Endothelial cell of umbilical vein (primary cell): Measurements from ENCODE around the gene NOL4. TPM values are rescaled to one million over a fixed set of nuclear protein-coding genes. Genes with fewer than 3 reads are reported as not detected.

Source experiments
- BruUV-seq: library from RNA; stranded (reverse); fragments of 400-500 nt; replicated peaks from 2 replicates; lab custom pipeline; 2021; lab: Mats Ljungman, UMichigan
- CTCF ChIA-PET: fragments of 300-600, 350-600 bp; sonication (Branson Sonifier 250); formaldehyde crosslinking; loops from one replicate; lab custom pipeline; 2021; ENCODE audit warnings: antibody characterized with exemption, inconsistent platforms; lab: Charles Lee
- POLR2A ChIA-PET: fragments of 300-600, 350-600 bp; sonication (Branson Sonifier 250); formaldehyde crosslinking; loops from one replicate; lab custom pipeline; 2021; ENCODE audit warnings: antibody characterized with exemption, inconsistent platforms; lab: Charles Lee
- DNase-seq: peaks from one replicate; pipeline ENCODE4 v3.0.0-alpha.2; 2011; ENCODE audit warnings: low read depth, low spot score
- FAIRE-seq: peaks from 2 replicates; lab custom pipeline; 2011; peaks lifted over from hg19 to GRCh38; lab: Jason Lieb, UNC
- H2AFZ ChIP-seq: 2 replicates; pipeline ENCODE4 v1.6.0; 2012; ENCODE audit warnings: low read depth, low read length, control low read depth, inconsistent platforms
- H3K27ac ChIP-seq: 2 replicates; pipeline ENCODE4 v1.5.1; 2011; ENCODE audit warnings: low read depth, mild to moderate bottlenecking, control low read depth, low read length, moderate library complexity; ENCODE audit not compliant: insufficient read depth
- H3K27me3 ChIP-seq, 2 experiments: 2 replicates each; pipeline versions ENCODE4 v1.6.0 to v1.6.1; 2011; ENCODE audit warnings: low read length in 2 of 2, mixed read lengths in 1 of 2; ENCODE audit not compliant: control insufficient read depth in 2 of 2, insufficient read depth in 2 of 2
- H3K36me3 ChIP-seq, 2 experiments: 2 replicates in 1 of 2; 3 replicates in 1 of 2; pipeline ENCODE4 v1.5.1; 2011; ENCODE audit warnings: low read length in 2 of 2, mild to moderate bottlenecking in 1 of 2, moderate library complexity in 1 of 2; ENCODE audit not compliant: control insufficient read depth in 2 of 2, insufficient read depth in 2 of 2; ENCODE audit errors: extremely low read depth in 1 of 2
- H3K4me1 ChIP-seq: 3 replicates; pipeline ENCODE4 v1.5.1; 2011; ENCODE audit warnings: mild to moderate bottlenecking, low read length; ENCODE audit not compliant: control insufficient read depth, insufficient read depth; ENCODE audit errors: extremely low read depth
- H3K4me2 ChIP-seq: 2 replicates; pipeline ENCODE4 v1.6.1; 2011; ENCODE audit warnings: low read length, control low read depth, mixed read lengths; ENCODE audit not compliant: insufficient read depth
- H3K4me3 ChIP-seq, 3 experiments: fragments of 200-600 bp in 1 of 3; sonication (generic), shearing (Covaris generic) in 1 of 3; replicated peaks in 1 of 3; 2 replicates each; pipeline ENCODE4 v1.5.1; 2011 to 2016; ENCODE audit warnings: control low read depth in 3 of 3, low read length in 3 of 3, mild to moderate bottlenecking in 2 of 3, inconsistent platforms in 1 of 3, low read depth in 1 of 3, moderate library complexity in 1 of 3; ENCODE audit not compliant: insufficient read depth in 1 of 3
- H3K79me2 ChIP-seq: 2 replicates; pipeline ENCODE4 v1.6.0; 2012; ENCODE audit warnings: low read length, inconsistent platforms; ENCODE audit not compliant: control insufficient read depth, insufficient read depth
- H3K9ac ChIP-seq: replicated peaks from 2 replicates; pipeline ENCODE3; 2011; ENCODE audit warnings: low read length, control low read depth; ENCODE audit not compliant: insufficient read depth; ENCODE audit errors: extremely low read depth
- H3K9me1 ChIP-seq: replicated peaks from 3 replicates; pipeline ENCODE4 v1.6.0; 2011; ENCODE audit warnings: mild to moderate bottlenecking, low read length; ENCODE audit not compliant: control insufficient read depth, insufficient read depth; ENCODE audit errors: extremely low read depth
- H3K9me3 ChIP-seq: replicated peaks from 2 replicates; pipeline ENCODE4 v1.5.1; 2012; ENCODE audit warnings: low read length, inconsistent platforms; ENCODE audit not compliant: control insufficient read depth, insufficient read depth
- H4K20me1 ChIP-seq: replicated peaks from 2 replicates; pipeline ENCODE3; 2011; ENCODE audit warnings: mild to moderate bottlenecking, low read length; ENCODE audit not compliant: control insufficient read depth, insufficient read depth; ENCODE audit errors: extremely low read depth
- EZH2 ChIP-seq: IDR thresholded peaks from 2 replicates; pipeline ENCODE4 v1.6.1; 2012; ENCODE audit warnings: borderline replicate concordance, low read depth, mild to moderate bottlenecking, moderate library complexity, low read length, inconsistent platforms; ENCODE audit not compliant: severe bottlenecking
- FOS ChIP-seq: IDR thresholded peaks from 2 replicates; pipeline ENCODE4 v1.6.1; 2011; ENCODE audit warnings: mild to moderate bottlenecking, low read length, moderate library complexity, borderline replicate concordance; ENCODE audit not compliant: insufficient read depth
- GATA2 ChIP-seq: IDR thresholded peaks from 2 replicates; pipeline ENCODE4 v1.7.0; 2011; ENCODE audit warnings: low read depth, mild to moderate bottlenecking, moderate library complexity, mixed read lengths, low read length; ENCODE audit not compliant: insufficient read length, insufficient read depth
- JUN ChIP-seq: IDR thresholded peaks from 2 replicates; pipeline ENCODE4 v1.6.1; 2011; ENCODE audit warnings: borderline replicate concordance, low read depth; ENCODE audit not compliant: insufficient read length, insufficient read depth
- MYC ChIP-seq: IDR thresholded peaks from one replicate; pipeline ENCODE4 v1.6.1; 2011; ENCODE audit warnings: mild to moderate bottlenecking, low read depth, low read length
- POLR2A ChIP-seq: IDR thresholded peaks from 2 replicates; pipeline ENCODE4 v1.6.1; 2012; ENCODE audit warnings: low read depth, mild to moderate bottlenecking, control low read depth, low read length
- POLR2AphosphoS5 ChIP-seq: IDR thresholded peaks from 2 replicates; pipeline ENCODE4 v1.6.1; 2012; ENCODE audit warnings: low read depth, mild to moderate bottlenecking, control low read depth, low read length, moderate library complexity; ENCODE audit not compliant: insufficient read depth
- dilution Hi-C: fragments of 300-500 bp; cut with MboI; formaldehyde crosslinking; loops from one replicate; pipeline ENCODE4 v1.15.0; 2019; ENCODE audit warnings: low sequenced_read_pairs; ENCODE audit not compliant: extremely low pct_ligation_motif_present
- intact Hi-C: fragments of 100-400 bp; cut with micrococcal nuclease; formaldehyde crosslinking; loops from one replicate; pipeline ENCODE4 v1.10.0; 2022
- polyA plus RNA-seq, 4 experiments: library from polyadenylated mRNA; depleted of rRNA in 3 of 4; stranded (reverse) in 3 of 4; unstranded in 1 of 4; fragments of >200 nt; gene quantifications; 2 replicates each; pipeline versions ENCODE4 v1.2.1 to v1.2.3, GENCODE V29; 2011 to 2012; ENCODE audit warnings: missing spikeins in 1 of 4
- total RNA-seq: library from RNA; stranded (reverse); gene quantifications from 2 replicates; pipeline ENCODE4 v1.2.3, GENCODE V29; 2021
- TF ChIP-seq, protein P1 (sequence below): IDR thresholded peaks from 2 replicates; pipeline ENCODE4 v1.6.1; 2011; ENCODE audit not compliant: insufficient read depth, insufficient read length
- TF ChIP-seq, protein P2 (sequence below), 2 donors: IDR thresholded peaks; 1 replicate in 1 of 2; 2 replicates in 1 of 2; pipeline ENCODE4 v1.5.1; 2011; ENCODE audit warnings: low read length in 2 of 2, mild to moderate bottlenecking in 2 of 2, moderate library complexity in 2 of 2, control low read depth in 1 of 2, inconsistent platforms in 1 of 2, low read depth in 1 of 2; ENCODE audit not compliant: insufficient read depth in 1 of 2; ENCODE audit errors: extremely low read depth in 1 of 2

NOL4 gene
- total and polyA plus RNA-seq, 2 donors (not counting 3 experiments of a cell fraction or from before 2014, with no cell fraction given): not detected

DNA sequence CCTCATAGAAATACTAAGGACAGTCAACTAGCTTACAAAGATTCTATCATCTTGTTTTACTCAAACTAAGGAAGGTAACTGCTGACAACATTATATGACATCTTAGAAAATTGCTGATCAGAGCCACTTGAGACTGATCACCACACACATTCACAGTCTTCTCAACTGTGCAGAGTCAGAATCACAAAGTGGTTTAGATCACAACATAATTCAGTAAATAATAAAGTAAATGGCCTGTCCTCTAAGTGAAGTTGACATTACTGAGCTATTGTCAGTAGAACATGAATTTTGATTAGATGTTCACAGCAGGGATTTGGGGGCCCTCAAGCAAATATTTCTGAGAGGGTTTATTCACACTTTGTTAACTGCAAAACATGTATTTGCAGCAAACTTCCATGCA lies 28.5 kb downstream of the NOL4 start:
- intact Hi-C loops (no loop called here), dilution Hi-C loops (no loop called here)
- H3K4me1 ChIP-seq: no peaks in the 10 kb centered on the region
- H4K20me1 ChIP-seq: no peaks in the 10 kb centered on the region
- H3K9me1 ChIP-seq: no peaks in the 10 kb centered on the region
- TF ChIP-seq EZH2 (no peak), POLR2A (no peak), JUN (no peak), POLR2AphosphoS5 (no peak), MYC (no peak), FOS (no peak), GATA2 (no peak)
- TF ChIP-seq, protein P1, sequence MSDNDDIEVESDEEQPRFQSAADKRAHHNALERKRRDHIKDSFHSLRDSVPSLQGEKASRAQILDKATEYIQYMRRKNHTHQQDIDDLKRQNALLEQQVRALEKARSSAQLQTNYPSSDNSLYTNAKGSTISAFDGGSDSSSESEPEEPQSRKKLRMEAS: no peak
- TF ChIP-seq, protein P2, sequence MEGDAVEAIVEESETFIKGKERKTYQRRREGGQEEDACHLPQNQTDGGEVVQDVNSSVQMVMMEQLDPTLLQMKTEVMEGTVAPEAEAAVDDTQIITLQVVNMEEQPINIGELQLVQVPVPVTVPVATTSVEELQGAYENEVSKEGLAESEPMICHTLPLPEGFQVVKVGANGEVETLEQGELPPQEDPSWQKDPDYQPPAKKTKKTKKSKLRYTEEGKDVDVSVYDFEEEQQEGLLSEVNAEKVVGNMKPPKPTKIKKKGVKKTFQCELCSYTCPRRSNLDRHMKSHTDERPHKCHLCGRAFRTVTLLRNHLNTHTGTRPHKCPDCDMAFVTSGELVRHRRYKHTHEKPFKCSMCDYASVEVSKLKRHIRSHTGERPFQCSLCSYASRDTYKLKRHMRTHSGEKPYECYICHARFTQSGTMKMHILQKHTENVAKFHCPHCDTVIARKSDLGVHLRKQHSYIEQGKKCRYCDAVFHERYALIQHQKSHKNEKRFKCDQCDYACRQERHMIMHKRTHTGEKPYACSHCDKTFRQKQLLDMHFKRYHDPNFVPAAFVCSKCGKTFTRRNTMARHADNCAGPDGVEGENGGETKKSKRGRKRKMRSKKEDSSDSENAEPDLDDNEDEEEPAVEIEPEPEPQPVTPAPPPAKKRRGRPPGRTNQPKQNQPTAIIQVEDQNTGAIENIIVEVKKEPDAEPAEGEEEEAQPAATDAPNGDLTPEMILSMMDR (IDR thresholded peaks at IDR 0.05; ENCODE audit: extremely low read depth in 1 of 2, insufficient read depth in 1 of 2, low read depth in 1 of 2, low read length in 2 of 2): no peak
- H3K27me3 ChIP-seq: peaks cover 2 to 4% of the 10 kb centered on the region in 2 experiments
- no peaks in the 10 kb centered on the region for H3K9me3 ChIP-seq
- no peak overlapping the region for H2AFZ ChIP-seq
- POLR2A ChIA-PET: no interaction called here
- no peak overlapping the region for H3K27ac ChIP-seq
- no peak overlapping the region for H3K4me2 ChIP-seq
- CTCF ChIA-PET: interaction anchor here (0.9 to 1.4 kb wide), 2 partner anchors 73 to 615 kb away, joined by 3 read pairs; no protein-coding TSS in a partner anchor
- H3K4me3 ChIP-seq: no peak overlapping the region
- H3K36me3 ChIP-seq: no peaks in the 10 kb centered on the region
- DNase-seq: no peak
- H3K9ac ChIP-seq: no peak overlapping the region
- FAIRE-seq: no peak
- no TSS peak for BruUV-seq
- no peaks in the 10 kb centered on the region for H3K79me2 ChIP-seq
